Ovary (tissue), 9 donors: ENCODE measurements around the gene WHRN. TPM values are rescaled to one million over a fixed set of nuclear protein-coding genes. Genes with fewer than 3 reads are reported as not detected.
A peak's percentile ranks its signal among the peaks of the same experiment; 100 is the strongest.

Source experiments
- DNase-seq, 5 donors: peaks; one replicate each; pipeline ENCODE4 v3.0.0-alpha.2; 2019 to 2020
- H3K27ac ChIP-seq, 2 donors: fragments of 200-600 bp; one replicate each; pipeline versions ENCODE4 v1.5.1 to v1.8.0; 2019 to 2022
- H3K27me3 ChIP-seq: fragments of 200-600 bp; one replicate; pipeline ENCODE4 v1.8.0; 2022
- H3K36me3 ChIP-seq: fragments of 200-600 bp; sonication (generic); one replicate; pipeline ENCODE4 v1.5.1; 2019
- H3K4me1 ChIP-seq: one replicate; pipeline ENCODE4 v1.8.1; 2013; ENCODE audit warnings: mild to moderate bottlenecking, moderate library complexity; ENCODE audit not compliant: insufficient read depth
- H3K4me3 ChIP-seq: fragments of 200-600 bp; sonication (generic); one replicate; pipeline ENCODE4 v1.5.1; 2017
- H3K9me3 ChIP-seq, 2 donors: fragments of 200-600 bp in 1 of 2; sonication (generic) in 1 of 2; one replicate each; pipeline versions ENCODE4 v1.5.1 to v1.8.1; 2013 to 2019; ENCODE audit warnings: mild to moderate bottlenecking in 1 of 2, moderate library complexity in 1 of 2
- EP300 ChIP-seq: sonication (generic); formaldehyde crosslinking; IDR thresholded peaks from one replicate; pipeline ENCODE4 v1.6.1; 2017; ENCODE audit warnings: antibody characterized with exemption
- POLR2A ChIP-seq: fragments of 450-650 bp; IDR thresholded peaks from one replicate; pipeline ENCODE4 v1.6.1; 2017; ENCODE audit warnings: antibody characterized with exemption, mild to moderate bottlenecking, moderate library complexity
- WGBS, 3 donors: extraction: QIAGEN DNeasy Blood & Tissue Kit in 1 of 3; methylation state at CpG; one replicate each; pipeline versions ENCODE4 v1.1.5 to v1.1.7; 2013 to 2017; 5-methylcytosine and 5-hydroxymethylcytosine counted together
- intact Hi-C, 4 donors: fragments of 100-400 bp; cut with DNase I; formaldehyde crosslinking; loops; one replicate each; pipeline versions ENCODE4 v1.11.0 to v1.15.1; 2022 to 2023
- polyA plus RNA-seq, 2 donors: library from polyadenylated mRNA; stranded (reverse); fragments of 200-250 nt in 1 of 2; fragments of 350-450 nt in 1 of 2; fragmentation: Illumina TruSeq in 1 of 2; extraction: RNeasy Lipid Tissue Mini Kit (QIAGEN cat#74804) in 1 of 2; gene quantifications; one replicate each; pipeline ENCODE4 v1.2.3, GENCODE V29; 2013 to 2014
- total RNA-seq, 7 donors: library from RNA; depleted of rRNA in 2 of 7; stranded (reverse); fragments of >200 nt in 2 of 7; fragmentation: NEBNext Ultra II Directional in 3 of 7; extraction: Animal tissue kit (Norgen Biotek cat#: 25700) in 3 of 7; gene quantifications; one replicate each; pipeline versions ENCODE4 v1.1.0 to v1.2.4, GENCODE V29; 2016 to 2023
- TF ChIP-seq, protein P1 (sequence below), 3 donors: fragments of 450-650 bp in 2 of 3; fragments of 200-600 bp in 1 of 3; IDR thresholded peaks; one replicate each; pipeline versions ENCODE4 v1.5.1 to v1.8.0; 2016 to 2022; ENCODE audit warnings: antibody characterized with exemption in 3 of 3, mild to moderate bottlenecking in 1 of 3
- donor health status: DM: no; HTN: no; CAD: no; lungs with moderate emphysema.
- donor health status: DM: no; HTN: no; CAD: no.
- donor health status: Bipolar disorder and iron deficiency.
- donor health status: DM: yes; HTN: yes; CAD: no.
- donor health status: DM: no; HTN: no; CAD: no.
- donor health status: DM: yes; HTN: yes; CAD: no.

Gene WHRN
- total and polyA plus RNA-seq, 9 donors, result 1.7 to 28.5 (median 20.3) TPM

DNA sequence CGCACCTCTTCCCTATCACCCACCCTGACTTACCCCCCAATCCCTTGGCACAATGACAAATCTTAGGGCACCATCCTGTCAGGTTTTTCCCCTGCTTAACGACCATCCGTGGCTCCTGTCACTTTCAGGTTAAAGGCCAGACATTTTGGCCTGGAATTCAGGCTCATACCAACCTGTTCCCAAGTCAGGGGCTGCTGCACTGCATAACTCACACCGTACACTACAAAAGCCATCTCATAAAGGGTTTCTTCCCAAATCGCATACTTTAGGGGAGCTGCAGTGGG, 110.0 kb downstream of the WHRN start:
- Histone ChIP-seq H3K27ac (peak overlapping the region; percentile 74 to 91), H3K9me3 (no peaks in the 10 kb centered on the region), H3K27me3 (no peaks in the 10 kb centered on the region), H3K4me1 (peaks cover 19% of the 10 kb centered on the region), H3K4me3 (peak overlapping the region; percentile 12), H3K36me3 (no peaks in the 10 kb centered on the region)
- intact Hi-C loops, result loop anchor here in 1 of 4 donors (5.0 kb wide), 2 partner anchors 48 to 717 kb away; no protein-coding TSS in a partner anchor
- TF ChIP-seq, protein P1, sequence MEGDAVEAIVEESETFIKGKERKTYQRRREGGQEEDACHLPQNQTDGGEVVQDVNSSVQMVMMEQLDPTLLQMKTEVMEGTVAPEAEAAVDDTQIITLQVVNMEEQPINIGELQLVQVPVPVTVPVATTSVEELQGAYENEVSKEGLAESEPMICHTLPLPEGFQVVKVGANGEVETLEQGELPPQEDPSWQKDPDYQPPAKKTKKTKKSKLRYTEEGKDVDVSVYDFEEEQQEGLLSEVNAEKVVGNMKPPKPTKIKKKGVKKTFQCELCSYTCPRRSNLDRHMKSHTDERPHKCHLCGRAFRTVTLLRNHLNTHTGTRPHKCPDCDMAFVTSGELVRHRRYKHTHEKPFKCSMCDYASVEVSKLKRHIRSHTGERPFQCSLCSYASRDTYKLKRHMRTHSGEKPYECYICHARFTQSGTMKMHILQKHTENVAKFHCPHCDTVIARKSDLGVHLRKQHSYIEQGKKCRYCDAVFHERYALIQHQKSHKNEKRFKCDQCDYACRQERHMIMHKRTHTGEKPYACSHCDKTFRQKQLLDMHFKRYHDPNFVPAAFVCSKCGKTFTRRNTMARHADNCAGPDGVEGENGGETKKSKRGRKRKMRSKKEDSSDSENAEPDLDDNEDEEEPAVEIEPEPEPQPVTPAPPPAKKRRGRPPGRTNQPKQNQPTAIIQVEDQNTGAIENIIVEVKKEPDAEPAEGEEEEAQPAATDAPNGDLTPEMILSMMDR (IDR thresholded peaks at IDR 0.05), result no peak
- TF ChIP-seq POLR2A (no peak), EP300 (no peak)
- WGBS, 3 donors, result 9 to 13% (median 11%) methylated on average over 5 of the region's 5 CpGs
- DNase-seq, result peak in 4 of 5 donors; percentile 40 to 61 (median 57)

DNA sequence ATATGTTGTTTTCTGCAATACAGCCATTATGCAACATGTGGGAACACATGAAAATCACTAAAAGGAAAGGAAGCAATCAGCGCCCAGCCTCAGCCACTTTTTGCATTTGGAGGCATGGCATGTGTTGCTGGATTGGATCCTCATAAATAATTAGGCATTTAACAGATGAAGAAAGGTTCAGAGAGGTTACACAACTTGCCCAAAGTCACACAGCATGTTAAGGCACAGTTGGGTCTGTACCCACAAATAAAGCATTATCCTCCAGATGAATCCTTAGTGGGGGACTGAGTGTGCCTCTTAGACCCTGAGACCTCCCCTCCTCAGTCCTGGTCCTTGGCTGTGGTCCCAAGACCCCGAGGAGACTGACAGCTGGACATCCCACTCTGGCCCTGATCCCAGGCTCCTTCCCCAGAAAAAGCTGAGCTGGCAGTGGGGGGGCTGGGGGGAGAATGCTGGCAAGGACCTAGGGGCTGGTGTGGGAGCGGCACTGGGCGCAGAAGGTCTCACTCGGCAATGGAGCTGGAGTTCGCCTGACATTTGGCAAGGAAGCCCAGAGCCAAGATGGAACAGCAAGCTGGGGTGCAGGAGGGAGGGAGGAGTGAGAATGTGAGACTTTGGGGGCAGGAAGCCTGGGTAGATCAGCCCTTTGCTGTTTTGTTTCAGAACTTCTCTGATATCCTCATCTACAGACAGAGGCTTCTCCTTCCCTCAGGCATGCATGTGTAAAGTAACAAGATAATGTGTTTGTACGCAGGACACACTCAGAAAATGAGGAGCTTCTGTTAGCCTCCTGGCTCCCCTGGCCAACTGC, 110.5 kb downstream of the WHRN start:
- intact Hi-C loops, result loop anchor here in 1 of 4 donors (5.0 kb wide), 2 partner anchors 47 to 718 kb away; no protein-coding TSS in a partner anchor

DNA sequence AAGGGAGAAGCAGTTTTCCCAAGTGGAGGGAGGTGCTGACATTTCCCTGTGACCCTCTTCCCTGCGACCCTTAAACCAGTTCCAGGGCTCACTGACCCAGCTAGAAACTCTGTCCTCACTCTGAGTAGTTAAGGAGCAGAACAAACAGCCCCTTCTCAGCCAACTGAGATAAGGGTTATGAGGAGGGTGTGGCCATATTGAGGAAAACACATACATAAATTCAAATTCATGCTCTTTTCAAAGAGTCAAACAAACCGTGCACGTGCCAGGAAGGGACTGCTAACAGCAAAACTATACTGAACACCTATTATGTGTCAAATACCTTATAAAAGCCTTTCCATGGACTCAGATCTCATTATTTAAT, 112.5 kb downstream of the WHRN start:
- DNase-seq, result peak in 4 of 5 donors; percentile 48 to 59 (median 55)
- no peaks in the 10 kb centered on the region for H3K36me3 ChIP-seq
- H3K27ac ChIP-seq, result peak overlapping the region in 1 of 2 donors; percentile 65
- peaks cover 35% of the 10 kb centered on the region for H3K4me1 ChIP-seq
- 1 to 5% (median 3%) methylated on average over 3 of the region's 3 CpGs for WGBS, 3 donors
- intact Hi-C loops, result no loop called here
- H3K27me3 ChIP-seq, result no peaks in the 10 kb centered on the region
- H3K9me3 ChIP-seq, result no peaks in the 10 kb centered on the region
- TF ChIP-seq POLR2A (no peak), EP300 (no peak)
- TF ChIP-seq, protein P1 (IDR thresholded peaks at IDR 0.05), result no peak
- no peak overlapping the region for H3K4me3 ChIP-seq

More for the DNA sequence above, 110.5 kb downstream of the WHRN start:
- no peaks in the 10 kb centered on the region for H3K9me3 ChIP-seq
- DNase-seq, result peak; percentile 70 to 87 (median 84)
- H3K4me1 ChIP-seq, result peaks cover 23% of the 10 kb centered on the region
- no peaks in the 10 kb centered on the region for H3K36me3 ChIP-seq
- H3K27ac ChIP-seq, result peak overlapping the region; percentile 74 to 91
- no peak for TF ChIP-seq POLR2A
- no peak for TF ChIP-seq EP300
- TF ChIP-seq, protein P1 (IDR thresholded peaks at IDR 0.05), result no peak
- H3K4me3 ChIP-seq, result peak overlapping the region; percentile 12
- WGBS, 3 donors, result 11 to 15% (median 15%) methylated on average over 7 of the region's 7 CpGs
- no peaks in the 10 kb centered on the region for H3K27me3 ChIP-seq

DNA sequence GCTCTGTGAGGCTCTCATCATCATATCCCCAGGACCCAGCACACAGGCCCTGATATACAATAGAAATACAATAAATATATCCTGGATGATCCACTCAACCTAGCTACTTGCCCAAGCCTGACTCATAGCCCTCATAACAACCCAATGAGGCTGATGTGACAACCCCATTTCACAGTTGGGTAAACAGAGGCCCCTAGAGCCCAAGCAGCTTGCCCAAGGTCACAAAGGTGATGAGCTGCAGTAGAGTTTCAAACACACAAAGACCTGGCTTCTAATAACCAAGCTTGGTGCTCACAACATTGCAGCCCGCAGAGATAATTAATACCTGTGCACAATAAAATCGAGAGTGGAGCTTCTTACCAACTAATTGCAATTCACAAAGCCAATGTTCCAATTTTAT, 114.3 kb downstream of the WHRN start:
- TF ChIP-seq, protein P1 (IDR thresholded peaks at IDR 0.05), result no peak
- TF ChIP-seq EP300, result no peak
- TF ChIP-seq POLR2A, result no peak
- peaks cover 31% of the 10 kb centered on the region for H3K4me1 ChIP-seq
- H3K9me3 ChIP-seq, result no peaks in the 10 kb centered on the region
- DNase-seq, result no peak
- H3K4me3 ChIP-seq, result no peak overlapping the region
- no peak overlapping the region for H3K27ac ChIP-seq
- no peaks in the 10 kb centered on the region for H3K36me3 ChIP-seq
- H3K27me3 ChIP-seq, result no peaks in the 10 kb centered on the region
- intact Hi-C loops, result no loop called here
- 71 to 82% (median 80%) methylated on average over 2 of the region's 2 CpGs for WGBS, 3 donors
